ENCODE results near the gene ETS1.

DNA sequence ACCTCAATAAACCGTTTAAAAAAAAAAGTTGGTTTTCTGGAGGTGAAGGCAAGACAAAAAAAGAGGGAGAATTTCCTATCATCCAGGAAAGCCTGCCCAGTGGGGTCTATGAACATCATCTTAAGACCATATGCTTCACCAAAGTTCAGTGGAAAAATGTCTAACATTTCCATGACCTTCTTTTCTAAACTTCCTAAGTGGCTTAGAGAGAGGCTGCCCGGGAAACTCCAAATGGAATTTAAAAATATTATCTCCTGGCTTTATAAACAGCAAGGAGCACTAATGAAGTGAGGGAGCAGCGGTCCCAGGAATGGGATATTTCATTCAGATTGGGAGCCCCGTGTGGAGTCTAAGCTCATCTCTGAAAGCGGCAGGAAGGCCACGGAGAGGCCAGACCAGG lies 46.9 kb downstream of the ETS1 start:
- TF ChIP-seq, protein P1, sequence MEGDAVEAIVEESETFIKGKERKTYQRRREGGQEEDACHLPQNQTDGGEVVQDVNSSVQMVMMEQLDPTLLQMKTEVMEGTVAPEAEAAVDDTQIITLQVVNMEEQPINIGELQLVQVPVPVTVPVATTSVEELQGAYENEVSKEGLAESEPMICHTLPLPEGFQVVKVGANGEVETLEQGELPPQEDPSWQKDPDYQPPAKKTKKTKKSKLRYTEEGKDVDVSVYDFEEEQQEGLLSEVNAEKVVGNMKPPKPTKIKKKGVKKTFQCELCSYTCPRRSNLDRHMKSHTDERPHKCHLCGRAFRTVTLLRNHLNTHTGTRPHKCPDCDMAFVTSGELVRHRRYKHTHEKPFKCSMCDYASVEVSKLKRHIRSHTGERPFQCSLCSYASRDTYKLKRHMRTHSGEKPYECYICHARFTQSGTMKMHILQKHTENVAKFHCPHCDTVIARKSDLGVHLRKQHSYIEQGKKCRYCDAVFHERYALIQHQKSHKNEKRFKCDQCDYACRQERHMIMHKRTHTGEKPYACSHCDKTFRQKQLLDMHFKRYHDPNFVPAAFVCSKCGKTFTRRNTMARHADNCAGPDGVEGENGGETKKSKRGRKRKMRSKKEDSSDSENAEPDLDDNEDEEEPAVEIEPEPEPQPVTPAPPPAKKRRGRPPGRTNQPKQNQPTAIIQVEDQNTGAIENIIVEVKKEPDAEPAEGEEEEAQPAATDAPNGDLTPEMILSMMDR (optimal IDR thresholded peaks at IDR 0.05 in 1 of 3, IDR thresholded peaks at IDR 0.05 in 1 of 3, conservative IDR thresholded peaks at IDR 0.05 in 1 of 3; ENCODE audit: extremely low read depth in 1 of 3, insufficient read depth in 2 of 3, low read length in 3 of 3): no peak
- TF ChIP-seq EZH2 (IDR thresholded peaks at IDR 0.05; ENCODE audit: low read length): no peak

Measured in keratinocyte (primary cell).